SIG-M5 treated with dmso at 0.1 percent for 504 hours (cell line): ENCODE results near the gene ATG4C.

Source experiments
- DNase-seq: peaks from one replicate; lab custom pipeline; 2025; ENCODE audit not compliant: unreplicated experiment; lab: John Stamatoyannopoulos, UW

ATG4C gene

DNA sequence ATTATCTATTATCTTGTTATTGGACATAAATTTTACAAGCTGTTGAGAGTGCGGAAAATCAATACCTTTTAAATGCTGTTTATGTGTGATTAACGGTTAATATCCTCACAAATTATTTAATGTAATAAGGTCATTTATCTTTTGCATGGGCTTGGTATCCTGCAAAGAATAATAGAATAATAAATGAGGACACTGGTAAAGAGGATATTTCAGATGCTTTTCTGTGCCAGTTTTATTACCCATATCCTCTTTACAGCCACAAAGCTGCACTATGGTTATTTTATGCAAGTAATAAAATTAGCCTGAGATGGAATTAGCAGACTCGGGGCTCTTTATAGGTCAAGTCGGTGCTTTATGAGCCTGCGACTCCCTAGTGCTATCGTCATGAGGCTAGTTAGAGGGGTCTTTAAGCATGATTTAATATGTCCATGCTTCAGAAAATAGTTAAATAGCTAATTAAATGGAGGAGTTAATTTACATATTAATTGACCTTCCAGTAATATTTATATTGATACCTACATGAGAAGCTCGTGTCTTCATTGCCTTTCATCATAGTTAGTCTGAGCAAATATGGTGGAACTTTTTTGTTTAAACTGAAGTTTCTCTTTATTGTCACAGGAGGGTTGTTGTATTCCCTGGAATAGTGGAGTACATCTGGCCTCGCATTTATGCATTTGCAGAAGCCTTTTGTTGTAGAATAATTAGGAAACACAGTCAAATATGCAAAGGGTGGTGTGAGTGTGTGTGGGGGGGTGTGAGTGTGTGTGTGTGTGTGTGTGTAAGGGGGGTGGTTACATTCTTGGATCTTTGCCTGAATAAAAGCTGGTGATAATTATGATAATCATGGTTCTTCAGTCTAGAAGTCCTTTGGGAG is 120.3 kb downstream of the ATG4C start:
- DNase-seq: no peak

DNA sequence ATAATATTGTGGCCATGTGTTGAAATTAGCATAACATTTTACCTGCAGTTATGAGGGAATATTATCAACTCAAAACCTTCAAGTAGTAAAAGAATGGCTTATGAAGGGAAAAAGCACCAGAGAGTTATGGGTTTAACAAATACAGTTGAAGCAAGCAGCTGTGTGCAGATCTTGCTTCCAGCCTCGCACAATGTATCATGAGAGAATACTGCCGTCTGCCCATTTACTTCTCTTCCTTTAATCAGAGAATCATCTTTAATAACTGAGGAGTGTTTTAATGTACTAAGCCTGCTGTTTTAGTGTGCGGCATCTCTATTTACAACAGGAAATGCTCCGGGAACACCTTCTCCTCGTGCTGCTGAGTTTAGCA is 120.9 kb downstream of the ATG4C start:
- no peak for DNase-seq

DNA sequence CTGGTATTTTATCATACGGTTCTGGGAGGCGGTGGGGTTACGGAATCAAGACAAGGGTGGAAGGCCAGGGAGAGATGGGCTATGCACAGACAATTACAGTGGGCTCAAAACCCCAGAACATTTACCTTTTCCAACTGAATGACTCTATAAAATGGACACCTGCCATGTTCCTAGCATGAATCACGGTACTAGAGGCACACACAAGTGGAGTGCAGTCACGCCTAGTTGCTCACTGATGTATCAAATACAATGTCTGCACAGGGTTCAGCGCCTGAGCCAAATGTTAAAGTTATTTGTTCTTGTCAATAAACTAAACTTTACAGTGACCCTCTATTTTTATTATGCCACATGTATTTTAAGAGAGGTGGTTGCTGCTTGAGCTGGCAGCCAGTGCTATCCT is 121.4 kb downstream of the ATG4C start:
- no peak for DNase-seq

GRCh38 chr1:62905872-62906271 is 121.9 kb downstream of the ATG4C start:
- DNase-seq: no peak

DNA sequence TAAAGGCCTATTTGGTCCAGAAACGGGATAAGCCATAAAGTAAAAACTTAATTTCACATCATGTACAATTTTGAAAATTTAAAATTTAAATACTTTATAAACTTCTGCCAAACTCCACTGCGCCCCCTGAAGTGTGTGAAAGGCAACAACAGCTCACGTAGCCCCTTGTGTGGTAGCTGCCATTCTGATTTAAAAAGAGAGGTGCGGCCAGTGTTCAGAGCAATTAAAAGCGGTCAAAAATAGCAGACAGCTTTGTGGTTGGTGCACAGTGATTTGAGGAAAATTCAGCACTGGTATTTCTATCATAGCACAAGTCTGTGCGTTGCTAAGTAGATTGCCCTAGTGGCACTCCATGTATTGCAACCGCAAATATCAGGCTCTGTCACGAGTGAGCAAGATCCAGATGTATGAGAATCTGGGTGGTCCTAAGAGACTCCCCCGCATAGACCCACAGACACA is 122.5 kb downstream of the ATG4C start:
- DNase-seq: no peak

- DNase-seq: no peak
Observed at GRCh38 chr1:62908168-62908695, 124.3 kb downstream of the ATG4C start.

DNA sequence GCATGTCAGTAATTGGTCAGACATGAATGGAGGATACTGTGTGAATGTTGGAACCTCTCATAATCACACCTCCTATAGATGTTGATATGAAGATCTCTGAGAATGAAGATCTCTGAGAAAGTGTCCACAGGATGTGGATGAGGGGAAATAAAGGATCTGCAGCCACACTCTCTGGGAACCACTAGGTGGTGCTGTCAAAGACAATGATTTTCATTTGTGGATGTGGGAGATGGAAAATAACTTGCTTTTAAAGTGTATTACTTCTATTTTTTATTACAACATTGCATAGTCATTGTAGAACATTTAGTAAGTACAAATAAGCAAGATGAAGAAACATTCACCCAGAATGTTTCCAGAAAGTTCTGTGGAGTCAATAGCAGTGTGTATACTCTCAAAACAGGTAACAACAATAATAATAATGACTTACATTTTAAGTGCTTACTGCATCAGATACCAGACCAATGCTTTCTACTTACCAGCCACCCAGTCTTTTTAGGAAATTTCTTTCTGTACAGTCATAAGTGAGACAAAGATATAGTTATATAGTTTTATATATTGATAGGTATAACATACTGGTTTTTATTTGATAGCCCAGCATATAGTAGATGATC is 128.2 kb downstream of the ATG4C start:
- DNase-seq: peak; percentile 5
